Islet of Langerhans (tissue), 1 donor: ENCODE data around the gene MTG1.
"Not testable (repeated sequence)": the region's sequence is repeated elsewhere in the genome, so short reads cannot be mapped to it uniquely, and the experiment has no call there.

Experiments
- FAIRE-seq: peaks from one replicate; lab custom pipeline; 2011; peaks lifted over from hg19 to GRCh38; lab: Jason Lieb, UNC

The MTG1 gene

DNA sequence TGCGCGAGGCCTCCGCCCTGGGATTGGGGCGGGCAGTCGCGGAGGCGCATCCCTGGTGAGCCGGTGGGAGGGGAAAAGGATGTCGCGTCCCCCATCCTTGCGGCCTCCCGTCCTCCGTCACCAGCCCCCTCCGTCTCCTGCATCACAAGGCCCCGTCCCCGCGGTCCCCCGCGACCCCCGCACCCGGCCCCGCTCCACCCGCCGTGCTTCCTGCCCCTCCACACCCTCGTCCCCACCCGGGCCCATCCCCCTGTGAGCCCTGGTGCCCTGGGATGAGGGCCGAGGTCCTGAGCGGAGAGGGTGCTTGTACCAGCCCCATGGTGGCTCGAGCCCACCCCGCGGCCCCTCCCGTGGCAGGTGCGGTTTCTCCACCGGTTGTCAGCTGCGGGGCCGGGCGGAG is 30.6 kb downstream of the MTG1 start, which contains the start of gene SPRN:
TSS of gene SPRN (minus strand) at position 25 of the 400 bp plus-strand sequence. CDS start 944 bp downstream, outside the sequence.
- FAIRE-seq = not testable (repeated sequence)

DNA sequence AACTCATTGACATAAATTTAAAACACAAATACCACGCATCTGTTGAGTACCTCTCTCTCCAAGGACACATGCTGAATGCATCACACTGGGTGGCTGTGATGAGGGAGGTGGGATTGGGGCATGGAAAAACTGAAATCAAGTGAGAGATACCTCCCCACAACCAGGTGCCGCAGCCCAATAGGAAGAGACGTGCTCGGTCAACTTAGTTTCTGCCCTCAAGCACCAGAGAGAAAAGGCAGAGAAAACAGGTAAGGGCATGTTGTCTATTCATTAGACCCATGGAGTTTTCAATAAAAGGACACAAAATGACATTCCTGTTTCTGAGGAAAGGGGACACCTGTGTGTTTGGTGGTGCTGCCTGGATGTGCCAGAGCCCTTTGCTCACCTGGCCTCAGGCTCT is 35.6 kb downstream of the MTG1 start:
- FAIRE-seq = not testable (repeated sequence)

GRCh38 chr10:133431888-133432613 is 38.1 kb downstream of the MTG1 start:
- not testable (repeated sequence) for FAIRE-seq

DNA sequence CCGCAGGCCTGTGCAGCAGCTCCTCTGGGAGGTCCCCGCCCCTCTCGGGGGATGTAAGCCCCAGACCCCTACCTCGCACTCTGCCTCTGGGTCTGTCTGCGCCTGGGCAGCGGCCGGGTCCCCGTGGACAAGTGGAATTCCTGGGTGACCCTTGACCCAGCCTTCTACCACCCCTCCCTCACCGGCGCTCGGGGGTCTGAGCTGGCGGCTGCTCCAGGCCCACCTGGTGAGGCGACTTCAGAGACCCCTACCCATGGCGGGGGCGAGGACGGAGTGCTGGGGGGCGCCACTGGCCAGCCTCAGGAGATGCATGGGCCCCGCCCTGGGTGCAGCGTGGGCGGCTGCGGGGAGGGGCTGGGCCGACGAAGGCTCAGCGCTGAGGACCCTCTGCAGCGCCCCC is 38.8 kb downstream of the MTG1 start:
- FAIRE-seq = not testable (repeated sequence)

DNA sequence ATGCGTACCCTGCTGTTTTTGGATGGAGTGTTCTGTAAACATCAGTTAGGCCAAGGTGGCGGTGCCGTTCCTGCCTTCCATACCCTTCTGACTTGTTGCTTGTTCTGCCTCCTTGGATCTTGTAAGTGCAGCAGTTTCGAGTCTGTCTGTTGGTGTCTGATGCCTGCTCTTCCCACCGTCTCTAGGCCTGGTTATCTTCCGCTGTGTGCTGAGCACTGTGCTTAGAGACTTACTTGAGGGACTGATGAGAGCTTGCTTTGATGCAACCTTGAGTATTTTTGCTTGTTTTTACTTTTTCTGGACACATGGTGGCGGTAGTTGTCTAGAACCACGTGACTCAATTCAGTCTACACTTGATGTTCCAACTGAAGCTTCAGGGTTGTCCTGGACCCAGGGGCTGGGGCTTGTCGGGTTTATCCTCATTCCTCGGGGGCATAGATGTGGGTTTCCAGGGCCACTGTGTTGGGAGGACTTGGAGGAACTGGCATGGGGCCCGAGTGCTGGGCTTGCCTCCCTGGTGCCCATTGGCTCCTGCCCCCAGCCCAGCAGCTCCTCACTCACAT is 44.8 kb downstream of the MTG1 start:
- FAIRE-seq = no peak

DNA sequence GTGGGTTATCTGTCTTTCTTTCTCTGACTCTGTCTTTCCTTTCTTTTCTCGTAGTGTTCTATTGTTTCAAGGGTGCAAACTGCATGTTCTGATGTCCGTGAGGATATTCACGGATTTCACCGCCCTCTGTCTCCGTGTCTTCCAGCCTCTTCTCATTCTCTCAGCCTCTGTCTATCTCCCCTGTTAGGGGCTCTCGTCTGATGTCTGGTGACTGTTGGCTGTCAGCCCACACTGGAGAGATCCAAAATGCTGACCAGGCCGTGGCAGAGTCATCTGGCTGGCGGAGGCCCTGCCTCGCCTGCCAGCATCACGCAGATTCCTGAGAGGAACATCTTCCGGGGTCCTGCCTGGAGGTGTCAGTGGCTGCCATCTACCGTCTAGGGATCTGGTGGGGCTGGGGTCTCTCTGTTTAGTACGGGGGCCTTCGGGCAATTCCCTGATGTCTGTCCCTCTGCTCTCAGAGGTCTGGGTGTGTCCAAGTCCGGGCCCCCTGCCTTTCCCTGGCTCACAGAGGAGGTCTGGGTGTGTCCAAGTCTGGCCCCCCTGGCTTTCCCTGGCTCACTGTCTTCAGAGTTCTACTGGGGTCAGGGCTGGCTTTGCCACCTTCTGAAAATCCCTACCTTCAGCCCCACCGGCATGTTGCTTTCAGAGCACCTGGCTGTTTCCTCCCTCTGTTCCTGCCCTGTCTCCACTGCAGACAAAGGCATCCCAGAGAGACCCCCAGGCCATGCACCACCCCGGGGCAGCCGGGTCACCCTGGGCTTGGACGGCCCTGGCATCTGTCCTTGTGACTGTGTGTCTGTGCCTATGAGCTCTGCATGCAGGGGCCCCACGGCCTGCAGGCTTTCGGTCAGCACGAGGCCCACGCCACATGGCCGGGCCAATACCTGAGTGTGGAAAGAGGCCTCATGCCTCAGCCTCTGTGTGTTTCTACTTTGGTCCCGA is 45.8 kb downstream of the MTG1 start:
- no peak for FAIRE-seq

- no peak for FAIRE-seq
Observed at GRCh38 chr10:133440633-133441285, 46.8 kb downstream of the MTG1 start.

- FAIRE-seq = not testable (repeated sequence)
Observed at GRCh38 chr10:133441356-133441755, 47.4 kb downstream of the MTG1 start.

- no peak for FAIRE-seq
Observed at GRCh38 chr10:133441780-133442179, 47.8 kb downstream of the MTG1 start.

DNA sequence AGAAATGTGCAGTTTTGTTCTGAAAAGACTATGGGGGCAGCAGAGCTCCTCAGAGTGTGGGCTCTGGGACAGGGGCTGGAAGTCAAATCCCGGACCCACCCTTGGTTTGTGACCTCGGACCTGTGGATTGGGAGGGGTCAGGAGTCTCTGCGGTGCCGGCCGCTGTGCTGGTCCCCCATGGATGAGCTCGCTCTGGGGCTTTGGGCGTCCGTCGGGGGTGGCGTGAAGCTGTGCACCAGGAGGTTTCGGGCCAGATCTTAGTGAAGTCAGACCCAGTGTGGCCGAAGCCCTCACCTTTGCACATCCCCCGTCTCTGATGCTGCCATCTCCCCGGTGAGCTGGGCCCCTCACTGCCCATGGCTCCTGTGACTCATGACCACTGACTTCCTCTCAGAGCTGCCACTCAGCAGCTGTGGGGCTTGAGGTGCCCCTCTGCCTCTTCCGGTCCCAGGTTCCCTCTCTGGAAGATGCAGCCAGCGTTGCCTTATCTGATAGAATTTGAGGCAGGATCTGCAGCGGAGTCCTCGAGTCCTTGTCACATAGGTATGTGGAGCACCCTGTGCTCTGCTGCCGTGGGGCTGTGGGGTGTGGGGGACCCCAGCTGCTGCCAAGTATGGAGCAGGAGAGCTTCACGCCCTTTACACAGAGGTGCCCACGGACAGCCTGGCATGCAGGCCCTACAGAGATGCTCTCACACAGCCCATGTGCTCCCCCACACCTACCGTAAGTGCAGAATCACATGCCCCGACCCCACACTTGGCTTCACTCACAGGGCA is 48.4 kb downstream of the MTG1 start:
- FAIRE-seq = no peak

- FAIRE-seq = no peak
Observed at GRCh38 chr10:133442967-133443924, 49.3 kb downstream of the MTG1 start.

GRCh38 chr10:133444342-133445267 is 50.6 kb downstream of the MTG1 start:
- FAIRE-seq = no peak

DNA sequence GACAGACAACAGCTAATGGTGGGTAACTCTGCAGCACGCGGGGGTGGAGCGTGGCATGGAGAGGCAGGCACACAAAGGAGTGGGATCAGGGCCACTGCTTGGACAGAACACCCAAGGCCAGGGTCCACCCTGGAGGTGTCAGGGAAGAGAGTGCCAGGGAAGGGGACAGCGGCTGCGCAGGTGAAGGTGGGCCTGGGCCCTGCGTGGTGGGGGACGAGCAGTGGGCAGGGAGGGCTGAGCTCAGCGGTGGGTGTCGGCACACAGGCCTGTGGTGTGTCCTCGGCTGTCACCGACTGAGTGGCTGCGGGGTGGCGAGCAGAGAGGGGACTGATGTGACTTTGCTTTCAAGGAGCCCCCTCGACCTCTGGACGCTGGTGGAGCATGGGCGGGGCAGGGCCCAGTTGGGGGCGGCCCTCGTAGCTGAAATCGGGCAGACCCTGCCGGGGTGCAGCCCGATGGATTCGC is 51.3 kb downstream of the MTG1 start:
- FAIRE-seq = no peak

DNA sequence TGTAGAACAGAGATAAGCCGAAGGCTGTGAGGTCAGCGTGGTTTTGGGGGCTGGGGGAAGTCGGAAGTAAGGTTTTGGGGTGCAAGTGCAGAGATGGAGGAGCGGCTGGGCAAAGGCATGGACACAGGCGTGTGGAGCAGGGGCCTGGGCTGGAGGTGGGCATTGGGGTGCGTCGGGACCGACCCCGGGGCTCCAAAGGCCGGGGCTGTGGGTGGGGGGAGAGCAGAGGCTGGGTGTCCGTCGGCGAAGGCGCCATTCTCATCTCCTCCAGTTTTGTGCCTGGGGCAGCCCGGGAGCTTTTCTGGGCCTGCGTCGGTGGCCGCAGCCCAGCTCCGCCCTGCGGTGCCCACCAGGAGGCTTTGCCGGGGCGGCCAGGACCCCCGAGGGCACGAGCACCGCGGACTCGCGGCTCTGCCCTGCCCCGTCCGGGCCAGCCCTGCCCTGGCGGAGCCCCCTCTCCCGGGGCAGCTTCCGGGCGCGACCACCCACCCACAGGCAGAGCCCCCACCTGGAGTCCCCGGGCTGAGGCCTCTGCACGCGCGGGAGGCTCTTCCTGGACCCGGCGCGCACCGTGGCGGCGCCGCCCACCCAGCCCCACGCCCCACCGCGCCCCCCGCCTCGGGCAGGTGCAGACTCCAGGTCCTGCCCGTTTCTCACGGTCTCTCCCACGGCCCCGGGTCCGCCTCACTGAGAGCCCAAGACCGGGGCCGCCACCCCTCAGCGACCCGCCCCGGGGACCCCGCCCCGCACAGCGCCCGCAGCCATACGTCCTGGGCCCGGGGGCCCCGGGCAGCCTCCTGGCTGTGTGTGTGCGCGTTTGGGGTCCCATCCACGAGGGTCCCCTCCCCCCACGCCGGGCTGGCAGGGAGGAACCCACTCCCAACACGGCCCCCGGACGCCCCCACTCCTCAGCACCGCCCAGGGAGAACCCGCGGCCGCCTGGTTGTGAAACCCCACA is 52.1 kb downstream of the MTG1 start:
- FAIRE-seq = no peak

- no peak for FAIRE-seq
Observed at GRCh38 chr10:133446979-133447378, 53.0 kb downstream of the MTG1 start.

DNA sequence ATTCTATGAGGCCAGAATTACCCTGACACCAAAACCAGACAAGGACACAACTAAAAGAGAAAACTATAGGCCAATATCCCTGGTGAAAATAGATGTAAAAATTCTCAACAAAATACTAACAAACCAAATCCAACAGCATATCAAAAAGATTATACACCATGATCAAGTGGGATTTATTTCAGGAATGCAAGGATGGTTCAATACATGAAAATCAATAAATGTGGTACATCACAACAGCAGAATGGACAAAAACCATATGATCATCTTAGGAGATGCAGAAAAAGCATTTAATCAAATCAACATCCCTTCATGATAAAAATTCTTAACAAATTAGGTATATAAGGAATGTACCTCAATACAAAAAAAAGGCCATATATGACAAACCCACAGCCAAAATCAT is 54.2 kb downstream of the MTG1 start:
- no peak for FAIRE-seq

- FAIRE-seq = no peak
Observed at GRCh38 chr10:133451346-133451745, 57.4 kb downstream of the MTG1 start.

DNA sequence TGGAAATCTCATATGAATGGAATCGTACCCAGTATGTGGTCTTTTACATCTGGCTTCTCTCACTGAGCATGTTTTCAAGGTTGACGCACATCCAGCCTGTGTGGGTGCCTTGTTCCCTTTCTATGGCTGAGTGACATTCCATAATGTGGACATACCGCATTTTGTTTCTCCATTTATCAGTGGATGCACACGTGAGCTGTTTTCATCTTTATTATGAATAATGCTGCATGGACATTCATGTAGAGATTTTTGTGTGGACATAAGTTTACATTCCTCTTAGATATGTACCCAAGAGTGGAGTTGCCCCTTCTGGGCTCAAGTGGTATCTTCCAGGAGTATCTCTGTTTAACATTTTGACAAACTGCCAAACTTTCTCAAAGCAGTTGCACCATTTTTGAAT is 58.5 kb downstream of the MTG1 start:
- FAIRE-seq = no peak
